ENCODE measurements around the gene MID1. TPM values are rescaled to one million over a fixed set of nuclear protein-coding genes. Genes with fewer than 3 reads are reported as not detected.

The MID1 gene
- total RNA-seq, 4 donors from 2014 or later = 0.91 to 1.9 (median 1.8) TPM

GRCh38 chrX:10636851-10637250 is 16.5 kb upstream of the MID1 start:
- TF ChIP-seq CTCF (IDR thresholded peaks at IDR 0.05 in 4 of 5, conservative IDR thresholded peaks at IDR 0.05 in 1 of 5) = no peak
- no peak for TF ChIP-seq POLR2A (IDR thresholded peaks at IDR 0.05)
- H3K9me3 ChIP-seq = no peaks in the 10 kb centered on the region
- intact Hi-C loops (cut with DNase I; ENCODE audit: low total_unique reads) = loop anchor here (5.0 kb wide), 1 partner anchor 450 kb away; no protein-coding TSS in a partner anchor
- in situ Hi-C loops (cut with MboI; ENCODE audit: low sequenced_read_pairs in 4 of 4) = no loop called here
- H3K36me3 ChIP-seq = no peaks in the 10 kb centered on the region
- no peak overlapping the region for H3K4me3 ChIP-seq
- no peaks in the 10 kb centered on the region for H3K4me1 ChIP-seq
- DNase-seq (no peak), ATAC-seq (no peak)
- H3K27ac ChIP-seq = no peak overlapping the region
- no peaks in the 10 kb centered on the region for H3K27me3 ChIP-seq

GRCh38 chrX:10636337-10636736 is 16.0 kb upstream of the MID1 start:
- Histone ChIP-seq H3K4me3 (no peak overlapping the region), H3K27ac (no peak overlapping the region), H3K36me3 (no peaks in the 10 kb centered on the region), H3K4me1 (no peaks in the 10 kb centered on the region), H3K27me3 (no peaks in the 10 kb centered on the region), H3K9me3 (no peaks in the 10 kb centered on the region)
- intact Hi-C loops (cut with DNase I; ENCODE audit: low total_unique reads) (loop anchor here (5.0 kb wide), 1 partner anchor 449 kb away; no protein-coding TSS in a partner anchor), in situ Hi-C loops (cut with MboI; ENCODE audit: low sequenced_read_pairs in 4 of 4) (no loop called here)
- ATAC-seq (no peak), DNase-seq (no peak)
- TF ChIP-seq POLR2A (IDR thresholded peaks at IDR 0.05) = no peak
- TF ChIP-seq CTCF (IDR thresholded peaks at IDR 0.05 in 4 of 5, conservative IDR thresholded peaks at IDR 0.05 in 1 of 5) = peak in 2 of 5 experiments; percentile 27 to 35

- no peak overlapping the region for H3K4me3 ChIP-seq
- no peaks in the 10 kb centered on the region for H3K4me1 ChIP-seq
- intact Hi-C loops (cut with DNase I; ENCODE audit: low total_unique reads) = loop anchor here (5.0 kb wide), 1 partner anchor 447 kb away; no protein-coding TSS in a partner anchor
- ATAC-seq (no peak), DNase-seq (no peak)
- no peaks in the 10 kb centered on the region for H3K27me3 ChIP-seq
- H3K36me3 ChIP-seq = no peaks in the 10 kb centered on the region
- in situ Hi-C loops (cut with MboI; ENCODE audit: low sequenced_read_pairs in 4 of 4) = no loop called here
- H3K9me3 ChIP-seq = no peaks in the 10 kb centered on the region
- no peak overlapping the region for H3K27ac ChIP-seq
- TF ChIP-seq CTCF (IDR thresholded peaks at IDR 0.05 in 4 of 5, conservative IDR thresholded peaks at IDR 0.05 in 1 of 5) (no peak), POLR2A (IDR thresholded peaks at IDR 0.05) (no peak)
These were observed 14.2 kb upstream of the MID1 start for GRCh38 chrX:10634392-10635161.

GRCh38 chrX:10633722-10634121 is 13.3 kb upstream of the MID1 start:
- DNase-seq (peak in 1 of 2 donors; percentile 18), ATAC-seq (peak in 1 of 2 donors; percentile 44)
- Histone ChIP-seq H3K4me3 (no peak overlapping the region), H3K27ac (no peak overlapping the region), H3K4me1 (no peaks in the 10 kb centered on the region), H3K9me3 (no peaks in the 10 kb centered on the region), H3K27me3 (no peaks in the 10 kb centered on the region), H3K36me3 (no peaks in the 10 kb centered on the region)
- TF ChIP-seq POLR2A (IDR thresholded peaks at IDR 0.05) (no peak), CTCF (IDR thresholded peaks at IDR 0.05 in 4 of 5, conservative IDR thresholded peaks at IDR 0.05 in 1 of 5) (no peak)
- intact Hi-C loops (cut with DNase I; ENCODE audit: low total_unique reads) (no loop called here), in situ Hi-C loops (cut with MboI; ENCODE audit: low sequenced_read_pairs in 4 of 4) (no loop called here)

Measured in gastrocnemius medialis (tissue), 4 donors.